ENCODE data around the gene SCMH1. TPM values are rescaled to one million over a fixed set of nuclear protein-coding genes. Genes with fewer than 3 reads are reported as not detected.

Gene SCMH1
- polyA plus RNA-seq, 2 of the 4 experiments (the other 2 are of a cell fraction), result 11.6 to 26.7 TPM

DNA sequence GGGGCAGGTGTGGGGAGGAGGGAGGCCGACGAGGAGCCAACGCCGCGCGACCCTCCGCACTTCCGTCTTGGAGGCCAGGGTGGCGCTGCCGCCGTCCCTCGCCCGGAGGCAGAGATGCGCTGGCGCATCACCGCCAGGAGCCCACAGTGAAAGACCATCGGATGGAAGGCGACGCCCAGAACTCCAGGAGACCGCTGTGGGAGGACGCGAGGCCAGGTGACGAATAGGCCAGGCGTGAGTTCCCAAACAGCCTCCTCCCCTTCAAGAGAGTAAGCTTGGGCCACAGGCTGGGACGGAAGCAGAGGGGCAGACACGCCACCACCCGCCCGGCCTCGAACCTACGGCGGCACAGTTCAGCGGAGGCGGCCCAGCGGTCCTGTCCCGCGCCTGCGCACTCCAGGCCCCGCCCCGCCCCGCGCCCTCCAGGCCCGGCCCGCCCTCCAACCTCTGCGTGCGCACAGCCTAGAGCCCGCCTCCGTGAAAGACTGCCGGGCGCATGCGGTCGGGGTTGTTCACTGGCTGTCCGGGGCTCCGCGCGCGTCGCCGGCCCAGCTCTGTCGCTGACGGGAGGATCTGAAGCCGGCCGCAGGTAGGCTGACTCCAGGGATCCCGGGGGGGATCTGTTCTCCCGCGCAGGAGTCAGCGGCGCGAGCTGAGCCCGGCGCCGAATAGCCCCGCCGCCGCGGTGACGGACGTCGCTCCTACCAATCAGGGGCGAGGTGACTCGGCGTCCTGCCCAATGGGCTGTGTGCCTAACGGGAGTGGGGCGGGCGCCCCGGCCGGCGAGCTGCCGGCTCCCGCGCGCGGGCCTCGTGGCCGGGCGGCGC lies 262.7 kb downstream of the SCMH1 start, which contains the start of gene CTPS1:
TSS of gene CTPS1 (plus strand) at position 456 of the 827 bp plus-strand sequence. CDS start 3,595 bp downstream, outside the sequence.
- H3K4me1 ChIP-seq, result peaks cover 60% of the 10 kb centered on the region
- peak within 1 kb of the TSS; percentile 93 for H3K4me3 ChIP-seq
- ATAC-seq, result peak; percentile 72 to 78
- FAIRE-seq, result no peak
- peak within 1 kb of the TSS; percentile 99 to 100 for H3K27ac ChIP-seq
- peak within 1 kb of the TSS; percentile 93 for H3K4me2 ChIP-seq
- ChIA-PET CTCF (interaction anchor here (0.6 to 2.7 kb wide), 14 partner anchors 10 to 130 kb away, joined by 3 to 12 read pairs (median 3); no protein-coding TSS in a partner anchor), POLR2A (interaction anchor here (0.8 to 2.4 kb wide), 12 partner anchors 13 to 421 kb away, joined by 3 to 16 read pairs (median 6); partner anchors contain the start of gene CITED4)
- WGBS (ENCODE audit: missing lambda C conversion rate), result 0% methylated on average over 9 of the region's 96 CpGs
- no peaks in the 10 kb centered on the region for H3K9me3 ChIP-seq
- peak; percentile 89 to 96 for DNase-seq (ENCODE audit: low read depth in 1 of 2, low spot score in 1 of 2)
- TF ChIP-seq ZC3H11A (IDR thresholded peaks at IDR 0.05) (no peak), MAZ (IDR thresholded peaks at IDR 0.05; ENCODE audit: borderline replicate concordance, low read depth, low read length) (no peak), FOSL2 (IDR thresholded peaks at IDR 0.05) (no peak), FOSL2 (CRISPR knock-in tag; IDR thresholded peaks at IDR 0.05) (peak; percentile 19; the same call in 1 of the 2 replicates), FOSB (CRISPR knock-in tag; IDR thresholded peaks at IDR 0.05) (no peak), NPAS2 (CRISPR knock-in tag; IDR thresholded peaks at IDR 0.05; ENCODE audit: borderline replicate concordance) (no peak), HOXB5 (CRISPR knock-in tag; IDR thresholded peaks at IDR 0.05) (no peak), NFE2L2 (conservative IDR thresholded peaks at IDR 0.05; ENCODE audit: low read length) (no peak), KDM1A (IDR thresholded peaks at IDR 0.05; ENCODE audit: low read depth) (no peak), SREBF2 (IDR thresholded peaks at IDR 0.05) (no peak), ZSCAN20 (CRISPR knock-in tag; IDR thresholded peaks at IDR 0.05) (no peak), MAX (IDR thresholded peaks at IDR 0.05) (peak; percentile 85), MAFK (IDR thresholded peaks at IDR 0.05; ENCODE audit: partially characterized antibody) (no peak), RNF2 (IDR thresholded peaks at IDR 0.05; ENCODE audit: borderline replicate concordance, low read depth) (no peak), TP53 (CRISPR knock-in tag; IDR thresholded peaks at IDR 0.05) (no peak), CBX2 (IDR thresholded peaks at IDR 0.05; ENCODE audit: borderline replicate concordance, low read depth) (no peak), ESRRA (IDR thresholded peaks at IDR 0.05; ENCODE audit: borderline replicate concordance, low read length) (no peak), HDAC2 (IDR thresholded peaks at IDR 0.05) (no peak), REST (IDR thresholded peaks at IDR 0.05) (no peak), RFX5 (IDR thresholded peaks at IDR 0.05) (no peak), KDM5A (IDR thresholded peaks at IDR 0.05) (no peak), PBX3 (IDR thresholded peaks at IDR 0.05) (peak; percentile 85; the same call in 1 of the 2 replicates), POLR2AphosphoS2 (conservative IDR thresholded peaks at IDR 0.05; ENCODE audit: low read length) (no peak), HES2 (IDR thresholded peaks at IDR 0.05) (no peak), CBX8 (IDR thresholded peaks at IDR 0.05) (no peak), FOXS1 (CRISPR knock-in tag; IDR thresholded peaks at IDR 0.05) (no peak), EP300 (IDR thresholded peaks at IDR 0.05) (no peak), EHMT2 (IDR thresholded peaks at IDR 0.05; ENCODE audit: low read depth) (no peak), CHD2 (IDR thresholded peaks at IDR 0.05; ENCODE audit: low read length, partially characterized antibody) (no peak), ZNF302 (CRISPR knock-in tag; IDR thresholded peaks at IDR 0.05) (no peak)
- TF ChIP-seq, protein P1, sequence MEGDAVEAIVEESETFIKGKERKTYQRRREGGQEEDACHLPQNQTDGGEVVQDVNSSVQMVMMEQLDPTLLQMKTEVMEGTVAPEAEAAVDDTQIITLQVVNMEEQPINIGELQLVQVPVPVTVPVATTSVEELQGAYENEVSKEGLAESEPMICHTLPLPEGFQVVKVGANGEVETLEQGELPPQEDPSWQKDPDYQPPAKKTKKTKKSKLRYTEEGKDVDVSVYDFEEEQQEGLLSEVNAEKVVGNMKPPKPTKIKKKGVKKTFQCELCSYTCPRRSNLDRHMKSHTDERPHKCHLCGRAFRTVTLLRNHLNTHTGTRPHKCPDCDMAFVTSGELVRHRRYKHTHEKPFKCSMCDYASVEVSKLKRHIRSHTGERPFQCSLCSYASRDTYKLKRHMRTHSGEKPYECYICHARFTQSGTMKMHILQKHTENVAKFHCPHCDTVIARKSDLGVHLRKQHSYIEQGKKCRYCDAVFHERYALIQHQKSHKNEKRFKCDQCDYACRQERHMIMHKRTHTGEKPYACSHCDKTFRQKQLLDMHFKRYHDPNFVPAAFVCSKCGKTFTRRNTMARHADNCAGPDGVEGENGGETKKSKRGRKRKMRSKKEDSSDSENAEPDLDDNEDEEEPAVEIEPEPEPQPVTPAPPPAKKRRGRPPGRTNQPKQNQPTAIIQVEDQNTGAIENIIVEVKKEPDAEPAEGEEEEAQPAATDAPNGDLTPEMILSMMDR (IDR thresholded peaks at IDR 0.05), result peak; percentile 24; the same call in 1 of the 3 replicates
- TF ChIP-seq, protein P2, sequence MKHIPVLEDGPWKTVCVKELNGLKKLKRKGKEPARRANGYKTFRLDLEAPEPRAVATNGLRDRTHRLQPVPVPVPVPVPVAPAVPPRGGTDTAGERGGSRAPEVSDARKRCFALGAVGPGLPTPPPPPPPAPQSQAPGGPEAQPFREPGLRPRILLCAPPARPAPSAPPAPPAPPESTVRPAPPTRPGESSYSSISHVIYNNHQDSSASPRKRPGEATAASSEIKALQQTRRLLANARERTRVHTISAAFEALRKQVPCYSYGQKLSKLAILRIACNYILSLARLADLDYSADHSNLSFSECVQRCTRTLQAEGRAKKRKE (CRISPR knock-in tag; IDR thresholded peaks at IDR 0.05; ENCODE audit: low read depth), result no peak
- TF ChIP-seq, protein P3, sequence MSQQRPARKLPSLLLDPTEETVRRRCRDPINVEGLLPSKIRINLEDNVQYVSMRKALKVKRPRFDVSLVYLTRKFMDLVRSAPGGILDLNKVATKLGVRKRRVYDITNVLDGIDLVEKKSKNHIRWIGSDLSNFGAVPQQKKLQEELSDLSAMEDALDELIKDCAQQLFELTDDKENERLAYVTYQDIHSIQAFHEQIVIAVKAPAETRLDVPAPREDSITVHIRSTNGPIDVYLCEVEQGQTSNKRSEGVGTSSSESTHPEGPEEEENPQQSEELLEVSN (IDR thresholded peaks at IDR 0.05; ENCODE audit: borderline replicate concordance, low read depth), result peak; percentile 63; the same call in 1 of the 2 replicates
